ENCODE results near the gene MSI1.
"Not testable (repeated sequence)": the region's sequence is repeated elsewhere in the genome, so short reads cannot be mapped to it uniquely, and the experiment has no call there.

The MSI1 gene

GRCh38 chr12:120353556-120354317, 15.2 kb downstream of the MSI1 start:
- DNase-seq: no peak

- no peak for DNase-seq
Observed at GRCh38 chr12:120353136-120353535, 15.8 kb downstream of the MSI1 start.

GRCh38 chr12:120352117-120352516, 16.8 kb downstream of the MSI1 start:
- no peak for DNase-seq

- no peak for DNase-seq
Observed at GRCh38 chr12:120350576-120351350, 18.2 kb downstream of the MSI1 start.

GRCh38 chr12:120347766-120348165, 21.2 kb downstream of the MSI1 start:
- DNase-seq: no peak

GRCh38 chr12:120346681-120347080, 22.3 kb downstream of the MSI1 start:
- no peak for DNase-seq

GRCh38 chr12:120346031-120346430, 22.9 kb downstream of the MSI1 start:
- DNase-seq: no peak

GRCh38 chr12:120343692-120344091, 25.3 kb downstream of the MSI1 start:
- no peak for DNase-seq

- no peak for DNase-seq
Observed at GRCh38 chr12:120343039-120343537, 25.9 kb downstream of the MSI1 start.

- DNase-seq: no peak
Observed at GRCh38 chr12:120342175-120343038, 26.6 kb downstream of the MSI1 start.

- no peak for DNase-seq
Observed at GRCh38 chr12:120339256-120339655, 29.7 kb downstream of the MSI1 start.

- DNase-seq: no peak
Observed at GRCh38 chr12:120337730-120338129, 31.2 kb downstream of the MSI1 start.

- DNase-seq: not testable (repeated sequence)
Observed at GRCh38 chr12:120336392-120336791, 32.6 kb downstream of the MSI1 start.

- DNase-seq: peak; percentile 6
Observed at GRCh38 chr12:120335447-120335846, 33.5 kb downstream of the MSI1 start.

GRCh38 chr12:120332523-120332922, 36.4 kb downstream of the MSI1 start:
- no peak for DNase-seq

- no peak for DNase-seq
Observed at GRCh38 chr12:120332041-120332440, 36.9 kb downstream of the MSI1 start.

- no peak for DNase-seq
Observed at GRCh38 chr12:120331390-120331789, 37.6 kb downstream of the MSI1 start.

- DNase-seq: no peak
Observed at GRCh38 chr12:120328228-120328627, 40.7 kb downstream of the MSI1 start.

- DNase-seq: no peak
Observed at GRCh38 chr12:120327593-120327992, 41.4 kb downstream of the MSI1 start, which contains the start of gene PLA2G1B. Gene PLA2G1B (minus strand): TSS chr12:120327779. CDS start chr12:120327753, 26 bp downstream.

- DNase-seq: no peak
Observed at GRCh38 chr12:120324841-120325417, 44.0 kb downstream of the MSI1 start.

GRCh38 chr12:120323772-120324171, 45.2 kb downstream of the MSI1 start:
- no peak for DNase-seq

GRCh38 chr12:120321382-120322202, 47.4 kb downstream of the MSI1 start:
- DNase-seq: no peak
